GM21367 (cell line): ENCODE data around the gene RGMA.
"Not testable (repeated sequence)": the region's sequence is repeated elsewhere in the genome, so short reads cannot be mapped to it uniquely, and the experiment has no call there.

Source experiments
- ATAC-seq: cut with Tn5 transposase; IDR thresholded peaks from one replicate; pipeline ENCODE4 v1.9.1; 2021; ENCODE audit not compliant: unreplicated experiment

Gene RGMA

DNA sequence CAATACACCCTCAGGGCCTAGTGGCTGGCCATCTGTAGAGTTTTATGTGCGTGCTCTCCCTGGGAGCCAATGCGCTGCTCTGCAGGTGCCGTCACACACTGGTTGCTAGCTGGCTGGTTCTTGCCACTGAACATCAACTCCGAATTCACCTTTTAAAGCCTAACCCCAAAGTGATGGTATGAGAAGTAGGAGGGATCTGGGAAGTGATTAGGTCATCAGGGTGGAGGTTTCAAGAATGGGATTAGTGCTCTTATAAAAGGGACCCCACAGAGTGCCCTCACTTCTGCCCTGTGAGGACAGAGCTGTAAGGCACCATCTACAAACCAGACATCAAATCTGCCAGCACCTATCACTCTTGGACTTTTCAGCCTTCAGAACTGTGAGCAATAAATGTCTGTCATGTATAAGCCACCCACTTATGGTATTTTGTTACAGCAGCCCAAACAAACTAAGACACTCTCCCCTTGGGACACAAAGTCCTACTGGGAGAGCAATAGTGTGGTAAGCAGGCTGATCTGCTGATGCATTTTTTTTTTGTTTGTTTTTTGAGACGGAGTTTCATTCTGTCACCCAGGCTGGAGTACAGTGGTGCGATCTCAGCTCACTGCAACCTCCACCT is 20.3 kb downstream of the RGMA start:
- ATAC-seq = no peak

- ATAC-seq = no peak
These were observed 21.3 kb downstream of the RGMA start for GRCh38 chr15:93067649-93068085.

GRCh38 chr15:93066834-93067648 is 22.0 kb downstream of the RGMA start:
- ATAC-seq = no peak

GRCh38 chr15:93066224-93066681 is 22.8 kb downstream of the RGMA start:
- no peak for ATAC-seq

- ATAC-seq = no peak
These were observed 23.4 kb downstream of the RGMA start for GRCh38 chr15:93065641-93066045.

DNA sequence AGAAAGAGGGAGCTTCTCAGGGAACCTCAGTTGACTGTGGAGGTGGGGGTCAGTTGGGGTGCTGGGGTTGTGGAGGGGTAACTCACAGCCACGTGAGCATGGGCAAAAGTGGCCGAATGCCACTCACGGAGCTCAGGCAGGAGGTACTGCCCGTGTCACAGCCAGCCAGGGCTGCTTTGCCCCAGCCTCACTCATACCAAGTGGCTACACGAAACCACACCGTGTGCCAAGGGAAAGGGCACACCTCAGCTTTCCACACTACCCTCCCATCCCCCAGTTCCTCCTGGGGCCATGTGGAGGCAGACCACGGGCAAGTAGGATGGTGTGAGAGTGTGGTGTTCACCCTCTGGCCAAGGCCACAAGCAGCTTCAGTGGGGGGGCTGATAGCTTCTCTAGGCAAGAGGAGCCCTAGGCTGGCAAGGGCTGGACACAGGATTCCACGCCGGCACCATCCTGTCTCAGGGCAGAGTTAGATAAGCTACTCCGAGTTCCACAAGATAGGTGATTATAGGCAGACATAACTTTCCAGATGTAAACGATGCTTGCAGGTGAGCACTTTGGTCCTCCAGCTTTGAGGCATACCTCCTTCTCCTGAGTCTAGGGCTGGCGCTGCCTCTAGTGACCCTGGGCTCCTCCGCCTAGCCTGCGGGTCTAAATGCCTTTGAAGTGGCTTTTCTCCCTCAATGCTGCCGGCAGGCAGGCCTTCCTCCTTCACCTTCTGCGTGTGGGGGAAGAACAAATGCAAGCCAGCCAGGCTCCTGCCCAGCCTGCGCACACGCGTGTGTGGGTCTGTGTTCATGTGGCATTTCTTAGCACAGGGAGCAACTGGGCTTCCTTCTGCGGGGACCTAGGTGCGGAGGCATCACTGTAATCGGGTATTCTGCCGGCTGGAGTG is 25.0 kb downstream of the RGMA start:
- ATAC-seq = no peak

- ATAC-seq = no peak
These were observed 25.7 kb downstream of the RGMA start for GRCh38 chr15:93063262-93063671.

- ATAC-seq = not testable (repeated sequence)
These were observed 26.3 kb downstream of the RGMA start for GRCh38 chr15:93062628-93063261.

- ATAC-seq = no peak
These were observed 28.4 kb downstream of the RGMA start for GRCh38 chr15:93060336-93061248.

DNA sequence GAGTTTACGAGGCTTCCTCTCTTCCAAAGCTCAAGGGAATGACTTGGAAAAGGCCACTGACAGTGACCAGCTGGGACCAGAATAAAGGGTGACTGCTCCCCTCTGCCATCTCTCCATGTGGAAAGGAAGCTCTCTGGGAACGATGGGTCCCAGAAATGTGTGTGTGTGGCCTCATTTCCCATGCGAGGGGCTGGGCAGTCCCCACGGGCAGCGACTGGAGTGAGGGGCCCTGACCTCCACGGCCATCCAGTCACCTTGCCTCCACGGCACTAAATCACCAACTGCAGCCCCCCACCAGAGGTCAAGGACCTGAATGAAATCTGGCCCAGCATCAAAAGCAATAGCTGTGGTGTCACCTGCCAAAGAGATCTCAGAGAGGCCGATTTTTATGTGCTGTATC is 29.6 kb downstream of the RGMA start:
- no peak for ATAC-seq

- no peak for ATAC-seq
These were observed 30.0 kb downstream of the RGMA start for GRCh38 chr15:93058904-93059427.

DNA sequence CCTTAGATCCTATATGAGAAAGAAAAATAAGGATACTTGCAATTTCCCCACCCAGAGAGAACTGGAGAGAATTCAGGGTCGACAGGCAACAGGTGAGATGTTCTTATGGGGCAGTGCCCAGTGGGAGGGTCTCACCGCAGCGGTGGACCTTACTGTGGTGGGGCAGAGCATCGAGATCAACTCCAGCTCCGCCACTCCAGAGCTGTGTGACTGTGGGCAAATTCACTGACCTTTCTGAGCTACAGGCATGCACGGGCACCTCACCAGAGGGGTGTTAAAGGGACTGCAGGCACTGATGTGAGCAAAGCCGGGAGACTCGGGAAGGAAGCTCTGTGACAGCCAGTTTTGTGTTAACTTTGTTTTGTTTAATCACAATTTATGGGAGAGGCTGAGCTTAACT is 30.9 kb downstream of the RGMA start:
- no peak for ATAC-seq

DNA sequence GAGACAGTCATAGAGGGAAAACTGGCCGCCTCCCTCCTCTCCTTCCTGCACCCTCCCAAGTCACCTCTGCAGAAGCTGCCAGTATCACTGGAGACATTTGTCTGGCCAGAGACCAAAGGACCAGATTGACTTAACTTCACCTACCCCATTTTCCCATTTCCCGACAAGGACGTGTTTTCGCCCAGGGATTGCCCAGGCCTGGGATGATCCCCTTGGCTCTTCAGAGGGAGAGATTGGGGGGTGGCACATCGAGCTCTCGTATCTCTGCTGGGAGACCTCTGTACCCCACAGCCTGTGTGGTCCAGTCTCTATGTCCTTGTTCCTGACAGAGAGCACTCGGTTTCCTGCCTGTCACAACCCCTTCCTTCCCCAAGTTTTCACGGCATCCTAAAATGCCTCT is 31.4 kb downstream of the RGMA start:
- ATAC-seq = no peak

- ATAC-seq = no peak
These were observed 32.2 kb downstream of the RGMA start for GRCh38 chr15:93056836-93057235.

DNA sequence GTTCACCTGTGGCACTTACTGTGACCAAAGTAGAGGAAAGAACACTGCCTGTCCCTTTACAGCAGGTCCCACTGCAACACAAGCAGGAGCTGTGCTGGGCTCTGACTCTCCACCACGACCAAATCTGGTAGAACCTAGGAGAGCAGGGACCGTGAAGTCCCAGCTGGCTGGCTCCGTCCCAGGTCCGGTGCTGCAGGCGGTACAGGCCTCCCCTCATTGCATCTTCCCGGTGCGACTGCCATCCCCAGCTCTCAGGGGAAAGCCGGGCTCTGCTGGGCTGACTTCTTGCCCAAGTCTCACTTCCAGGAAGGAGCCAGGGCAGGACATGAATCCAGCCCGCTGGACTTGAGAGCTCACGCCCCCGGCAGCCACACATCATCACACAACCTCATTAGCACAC is 33.8 kb downstream of the RGMA start:
- no peak for ATAC-seq

GRCh38 chr15:93052090-93052879 is 36.7 kb downstream of the RGMA start:
- ATAC-seq = no peak

DNA sequence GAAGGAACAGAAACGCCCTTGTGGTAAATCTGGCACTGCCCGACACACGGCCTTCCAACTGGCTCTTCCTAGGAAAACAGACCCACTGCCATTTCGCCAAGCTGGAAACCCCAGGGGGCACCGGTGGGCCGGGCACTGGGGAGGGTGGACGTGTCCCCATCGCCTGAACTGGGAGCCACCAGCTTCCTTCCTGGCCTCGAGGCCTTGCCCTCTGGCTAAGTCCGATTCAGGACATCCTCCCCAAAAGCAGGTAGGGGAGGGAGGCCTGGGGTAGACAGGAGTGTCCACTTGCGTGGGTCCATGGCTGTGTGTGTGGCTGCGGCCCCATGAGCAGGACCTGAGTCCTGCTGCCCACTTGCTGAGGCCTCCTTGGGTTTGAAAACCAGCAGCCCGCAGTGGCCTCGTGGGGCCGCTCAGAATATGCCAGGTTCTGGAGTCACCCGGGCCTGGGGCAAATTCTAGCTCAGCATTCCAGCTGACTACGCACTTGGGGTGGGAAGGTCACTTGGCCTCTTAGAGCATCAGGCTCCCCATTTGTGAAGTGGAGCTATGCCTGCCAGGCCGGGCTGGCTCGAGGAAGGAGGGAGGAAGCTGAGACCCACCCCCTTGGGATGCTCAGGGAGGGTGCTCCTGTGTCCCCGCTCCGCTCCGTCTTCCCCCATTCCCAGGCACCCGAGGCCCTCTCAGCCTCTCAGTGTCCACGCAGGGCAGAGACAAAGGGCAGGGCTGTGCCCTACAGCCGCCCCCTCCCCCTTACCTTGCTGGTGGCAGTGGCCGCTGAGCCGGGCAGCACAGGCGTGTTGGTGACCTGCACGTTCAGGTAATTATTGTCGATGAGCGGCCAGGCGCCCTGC is 37.5 kb downstream of the RGMA start:
- ATAC-seq = no peak

GRCh38 chr15:93050648-93051047 is 38.4 kb downstream of the RGMA start:
- ATAC-seq = no peak
